ENCODE results near the gene GREB1. TPM values are rescaled to one million over a fixed set of nuclear protein-coding genes. Genes with fewer than 3 reads are reported as not detected.
"Not testable (repeated sequence)": the region's sequence is repeated elsewhere in the genome, so short reads cannot be mapped to it uniquely, and the experiment has no call there.

Gene GREB1
- total RNA-seq, 1 experiment from 2014 or later, result 2.7 TPM

GRCh38 chr2:11646530-11646929, 112.7 kb downstream of the GREB1 start:
- no peaks in the 10 kb centered on the region for H3K36me3 ChIP-seq
- H3K9me3 ChIP-seq, result no peaks in the 10 kb centered on the region
- DNase-seq, result no peak
- no peak overlapping the region for H3K4me3 ChIP-seq
- no peaks in the 10 kb centered on the region for H3K27me3 ChIP-seq

DNA sequence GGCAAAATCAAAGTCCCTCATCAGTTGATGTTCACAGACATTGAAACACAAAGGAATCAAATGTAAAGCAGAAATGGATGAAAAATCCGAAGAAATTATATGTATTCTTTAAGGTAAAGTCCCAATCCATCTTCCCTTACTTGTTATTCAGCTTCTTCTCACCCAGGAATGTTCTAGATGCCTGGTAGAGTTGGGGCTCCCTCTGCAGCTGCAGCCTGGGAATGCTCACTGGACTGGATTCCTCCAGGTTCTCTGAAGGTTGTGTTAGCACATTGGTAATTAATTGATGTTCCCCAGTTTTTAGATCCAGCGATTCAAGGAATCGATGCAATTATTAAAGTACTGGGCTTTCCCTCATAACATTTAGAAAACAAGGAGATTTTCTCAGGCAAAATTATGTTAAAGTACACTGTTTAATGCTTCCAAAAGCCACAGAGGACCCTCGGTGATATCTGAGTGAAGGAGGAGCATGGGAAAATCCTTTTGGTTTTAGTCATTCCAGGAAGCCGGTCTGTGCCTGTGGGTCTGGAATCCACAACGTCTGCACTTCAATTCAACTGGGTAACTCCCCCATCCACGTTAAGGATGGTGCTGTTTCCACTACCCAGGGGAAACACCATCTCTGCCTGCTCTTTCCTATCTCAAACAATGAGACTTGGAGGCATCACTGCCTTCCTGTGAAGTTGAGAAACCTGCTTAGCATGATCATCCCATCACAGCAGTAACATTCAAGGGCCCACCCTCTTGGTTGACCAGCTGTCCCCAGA, 114.2 kb downstream of the GREB1 start:
- Histone ChIP-seq H3K9me3 (no peaks in the 10 kb centered on the region), H3K27me3 (no peaks in the 10 kb centered on the region)
- DNase-seq, result no peak

DNA sequence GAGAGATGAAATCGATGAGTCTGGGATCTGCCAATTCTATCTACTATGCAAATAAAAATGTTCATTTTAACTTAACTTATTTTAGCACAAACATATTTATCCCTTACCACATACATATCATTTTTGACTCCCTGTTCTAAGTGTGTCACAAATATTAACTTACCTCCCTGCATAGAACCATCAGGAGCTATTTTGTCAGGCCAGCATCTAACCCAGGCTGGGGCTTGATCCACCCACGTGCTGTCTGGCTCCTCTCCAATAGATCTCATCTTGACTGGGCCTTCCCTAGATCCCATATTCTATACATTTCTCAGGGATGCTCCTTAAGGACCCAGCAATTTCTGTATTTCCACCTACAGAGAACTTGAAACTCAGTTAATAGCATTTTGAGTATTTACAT, 115.2 kb downstream of the GREB1 start:
- H3K36me3 ChIP-seq, result no peaks in the 10 kb centered on the region
- no peaks in the 10 kb centered on the region for H3K9me3 ChIP-seq
- no peak overlapping the region for H3K4me3 ChIP-seq
- no peaks in the 10 kb centered on the region for H3K27me3 ChIP-seq
- no peak for DNase-seq

More for the DNA sequence above, 114.2 kb downstream of the GREB1 start:
- no peaks in the 10 kb centered on the region for H3K36me3 ChIP-seq
- H3K4me3 ChIP-seq, result no peak overlapping the region

DNA sequence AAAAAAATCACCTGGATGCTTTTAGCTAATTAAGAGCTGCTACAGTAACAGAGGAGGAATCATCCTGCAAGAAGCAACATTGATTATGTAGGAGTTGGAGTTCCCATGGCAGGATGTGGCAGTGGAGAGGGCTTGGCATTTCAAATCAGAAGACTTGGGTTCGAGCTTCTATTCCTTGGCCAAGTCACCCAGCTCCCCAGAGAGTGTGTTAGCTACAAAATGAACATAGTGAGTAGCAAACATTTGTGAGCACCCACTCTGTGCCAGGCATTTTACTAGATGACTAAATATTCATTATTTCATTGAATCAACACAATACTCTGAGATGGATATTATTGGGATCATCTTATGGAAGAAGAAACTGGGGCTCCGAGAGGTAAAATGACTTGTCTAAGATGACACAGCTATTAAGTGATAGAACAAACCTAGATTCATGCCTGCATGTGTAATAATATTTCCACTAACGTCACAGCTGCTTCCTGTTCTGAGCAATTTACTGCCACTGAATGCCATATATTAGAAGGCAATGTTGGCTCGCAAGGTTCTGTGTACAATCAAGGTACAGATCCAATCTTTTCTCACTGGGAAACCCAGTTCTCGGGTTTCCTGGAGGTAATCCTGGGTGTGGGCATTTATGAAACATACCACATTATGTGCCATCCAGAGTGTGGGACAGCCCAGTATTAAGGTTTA, 118.2 kb downstream of the GREB1 start:
- Histone ChIP-seq H3K9me3 (no peaks in the 10 kb centered on the region), H3K4me3 (no peak overlapping the region), H3K36me3 (no peaks in the 10 kb centered on the region), H3K27me3 (no peaks in the 10 kb centered on the region)
- no peak for DNase-seq

GRCh38 chr2:11652553-11652952, 118.7 kb downstream of the GREB1 start:
- Histone ChIP-seq H3K4me3 (no peak overlapping the region), H3K27me3 (no peaks in the 10 kb centered on the region), H3K9me3 (no peaks in the 10 kb centered on the region), H3K36me3 (no peaks in the 10 kb centered on the region)
- DNase-seq, result no peak

- Histone ChIP-seq H3K9me3 (no peaks in the 10 kb centered on the region; the same call in 1 of the 2 replicates), H3K27me3 (no peaks in the 10 kb centered on the region), H3K4me3 (no peak overlapping the region), H3K36me3 (no peaks in the 10 kb centered on the region)
- no peak for DNase-seq
These were observed 121.7 kb downstream of the GREB1 start for GRCh38 chr2:11655495-11655894.

GRCh38 chr2:11656252-11656651, 122.4 kb downstream of the GREB1 start:
- H3K36me3 ChIP-seq, result no peaks in the 10 kb centered on the region
- H3K9me3 ChIP-seq, result no peaks in the 10 kb centered on the region; the same call in 1 of the 2 replicates
- no peaks in the 10 kb centered on the region for H3K27me3 ChIP-seq
- no peak for DNase-seq
- no peak overlapping the region for H3K4me3 ChIP-seq

DNA sequence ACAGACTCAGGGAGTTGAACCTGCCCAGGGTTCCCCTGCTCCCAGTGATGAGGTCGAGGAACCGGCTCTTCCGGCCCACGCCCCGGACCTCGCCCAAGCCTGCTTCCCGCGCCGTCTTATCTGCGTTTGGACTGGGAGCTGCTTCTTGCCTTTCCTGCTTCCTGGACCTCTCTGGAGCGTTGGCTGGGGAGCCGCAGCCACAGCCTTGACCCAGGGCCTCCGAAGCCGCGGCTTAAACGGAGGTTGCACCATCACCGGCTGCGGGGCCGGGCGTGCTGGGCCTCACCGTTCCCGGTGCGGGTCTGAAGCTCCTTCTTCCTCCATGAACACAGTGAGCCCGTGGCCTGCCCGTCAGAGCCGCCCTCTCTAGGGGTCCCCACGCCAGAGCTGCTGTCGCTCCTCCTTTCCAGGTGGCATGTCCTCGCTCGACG, 122.8 kb downstream of the GREB1 start:
- no peak for DNase-seq
- Histone ChIP-seq H3K27me3 (no peaks in the 10 kb centered on the region), H3K4me3 (no peak overlapping the region), H3K9me3 (peaks cover 2% of the 10 kb centered on the region; the same call in 1 of the 2 replicates), H3K36me3 (no peaks in the 10 kb centered on the region)

DNA sequence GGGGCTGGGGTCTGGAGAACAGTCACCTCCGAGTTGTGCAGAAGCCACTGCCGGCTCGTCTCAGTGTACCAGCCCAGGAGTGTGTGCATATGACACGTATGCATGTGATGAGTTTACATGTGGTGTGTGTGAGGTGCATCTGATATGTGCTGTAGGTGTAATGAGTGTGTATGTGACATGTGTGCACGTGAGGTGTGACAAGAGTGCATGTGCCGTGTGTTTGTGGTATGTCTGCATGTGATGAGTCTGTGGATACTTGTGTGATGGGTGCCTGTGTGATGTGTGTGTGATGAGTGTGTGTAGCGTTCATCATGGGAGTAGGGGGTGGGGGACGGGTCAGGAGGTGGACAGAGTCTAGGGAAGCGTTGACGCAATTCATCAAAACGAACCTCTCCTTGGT, 123.3 kb downstream of the GREB1 start:
- no peaks in the 10 kb centered on the region for H3K36me3 ChIP-seq
- no peak for DNase-seq
- H3K27me3 ChIP-seq, result no peaks in the 10 kb centered on the region
- H3K9me3 ChIP-seq, result peaks cover 4% of the 10 kb centered on the region
- no peak overlapping the region for H3K4me3 ChIP-seq

DNA sequence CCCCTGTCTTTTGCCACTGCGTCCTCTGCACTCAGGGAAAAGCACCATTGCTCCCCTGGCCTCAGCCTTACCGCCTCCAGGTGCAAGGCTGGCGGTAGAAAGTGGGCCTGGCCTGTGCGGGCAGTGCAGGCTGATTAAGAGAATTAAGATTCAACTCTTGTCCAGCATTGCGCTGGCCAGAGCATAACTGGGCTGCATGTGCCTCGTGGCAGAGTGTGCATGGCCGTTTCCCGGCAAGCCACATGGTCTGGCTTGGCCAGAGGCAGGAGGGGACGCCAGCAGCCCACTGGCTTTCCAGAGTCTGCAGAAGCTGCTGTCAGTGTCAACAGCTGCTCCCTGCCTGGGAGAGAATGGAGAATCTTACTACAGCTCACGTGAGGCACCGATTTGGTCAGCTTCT, 123.8 kb downstream of the GREB1 start:
- Histone ChIP-seq H3K4me3 (no peak overlapping the region), H3K36me3 (no peaks in the 10 kb centered on the region), H3K9me3 (peaks cover 9% of the 10 kb centered on the region), H3K27me3 (no peaks in the 10 kb centered on the region)
- DNase-seq, result no peak

DNA sequence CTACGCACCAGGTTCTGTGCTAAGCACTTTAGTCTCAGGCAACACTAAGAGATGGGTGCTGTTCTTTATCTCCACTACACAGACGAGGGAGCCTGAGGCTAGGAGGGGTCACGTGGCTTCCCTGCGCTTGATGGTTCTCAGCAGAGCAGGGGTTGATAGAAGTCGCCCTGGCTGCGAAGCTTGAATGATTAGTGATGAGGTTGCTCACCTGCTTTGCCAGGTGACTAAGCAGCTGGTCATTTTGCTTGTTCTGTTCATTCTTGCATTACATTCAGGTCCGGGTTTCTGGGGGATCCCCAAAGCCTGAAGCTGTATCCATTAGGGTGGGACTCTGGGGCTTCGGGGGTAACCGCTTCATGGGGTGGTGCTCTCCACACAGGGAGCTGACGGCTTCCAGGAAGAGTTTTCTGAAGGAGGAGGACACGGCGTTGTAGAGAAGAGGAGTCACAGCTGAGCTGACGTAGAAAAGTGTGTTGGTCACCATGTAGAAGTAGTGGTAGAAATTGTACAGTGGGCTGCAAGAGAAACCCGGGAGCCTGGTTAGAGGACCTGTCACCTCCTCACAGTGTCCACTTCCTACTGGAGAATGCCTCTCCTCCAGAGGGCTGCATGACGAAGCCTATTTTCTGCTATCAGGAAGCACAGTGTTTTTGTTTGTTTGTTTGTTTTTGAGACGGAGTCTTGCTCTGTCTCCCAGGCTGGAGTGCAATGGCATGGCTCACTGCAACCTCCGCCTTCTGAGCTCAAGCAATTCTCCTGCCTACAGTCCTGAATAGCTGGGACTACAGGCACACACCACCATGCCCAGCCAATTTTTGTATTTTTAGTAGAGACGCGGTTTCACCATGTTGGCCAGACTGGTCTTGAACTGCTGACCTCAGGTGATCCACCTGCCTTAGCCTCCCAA, 124.6 kb downstream of the GREB1 start:
- DNase-seq, result no peak
- no peaks in the 10 kb centered on the region for H3K36me3 ChIP-seq
- no peak overlapping the region for H3K4me3 ChIP-seq
- H3K9me3 ChIP-seq, result peaks cover 16% of the 10 kb centered on the region
- no peaks in the 10 kb centered on the region for H3K27me3 ChIP-seq

DNA sequence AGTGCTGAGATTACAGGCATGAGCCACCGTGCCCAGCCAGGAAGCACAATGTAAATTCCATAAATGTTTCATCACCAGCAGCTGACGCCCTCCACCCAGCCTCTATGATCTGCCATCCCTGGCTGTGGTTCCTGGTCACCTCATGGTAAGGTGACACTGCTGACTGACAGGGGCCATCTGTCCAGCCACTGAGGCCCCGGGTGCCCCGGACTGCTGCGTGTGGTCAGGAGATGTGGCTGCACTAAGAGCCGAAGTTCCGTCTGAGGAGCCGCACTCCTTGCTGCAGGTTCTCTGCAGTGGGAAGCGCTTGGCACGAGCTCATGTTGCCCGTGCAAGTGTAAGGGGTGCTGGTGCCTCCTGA, 125.2 kb downstream of the GREB1 start:
- DNase-seq, result no peak
- H3K9me3 ChIP-seq, result peaks cover 16% of the 10 kb centered on the region
- no peaks in the 10 kb centered on the region for H3K27me3 ChIP-seq
- H3K4me3 ChIP-seq, result no peak overlapping the region
- H3K36me3 ChIP-seq, result no peaks in the 10 kb centered on the region

DNA sequence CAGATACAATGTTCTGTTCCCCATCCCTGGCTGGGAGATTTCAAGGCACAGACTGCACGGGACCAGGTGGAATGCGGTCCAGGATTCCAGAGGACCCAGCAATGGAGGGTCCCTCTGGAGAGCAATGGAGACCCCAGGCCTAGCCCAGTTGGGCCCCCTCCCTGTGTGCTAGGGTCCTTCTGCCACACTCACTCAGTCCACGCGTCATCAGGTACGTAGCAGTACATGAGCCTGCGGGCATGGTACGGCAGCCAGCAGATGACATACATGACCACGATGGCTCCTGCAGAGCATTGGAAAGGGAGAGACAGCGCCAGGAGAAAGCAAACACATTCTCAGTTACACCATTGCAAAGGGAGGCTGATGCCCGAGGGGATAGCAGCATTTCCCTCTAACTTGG, 126.0 kb downstream of the GREB1 start:
- DNase-seq, result no peak
- peaks cover 16% of the 10 kb centered on the region for H3K9me3 ChIP-seq
- no peaks in the 10 kb centered on the region for H3K27me3 ChIP-seq
- no peaks in the 10 kb centered on the region for H3K36me3 ChIP-seq
- H3K4me3 ChIP-seq, result no peak overlapping the region

DNA sequence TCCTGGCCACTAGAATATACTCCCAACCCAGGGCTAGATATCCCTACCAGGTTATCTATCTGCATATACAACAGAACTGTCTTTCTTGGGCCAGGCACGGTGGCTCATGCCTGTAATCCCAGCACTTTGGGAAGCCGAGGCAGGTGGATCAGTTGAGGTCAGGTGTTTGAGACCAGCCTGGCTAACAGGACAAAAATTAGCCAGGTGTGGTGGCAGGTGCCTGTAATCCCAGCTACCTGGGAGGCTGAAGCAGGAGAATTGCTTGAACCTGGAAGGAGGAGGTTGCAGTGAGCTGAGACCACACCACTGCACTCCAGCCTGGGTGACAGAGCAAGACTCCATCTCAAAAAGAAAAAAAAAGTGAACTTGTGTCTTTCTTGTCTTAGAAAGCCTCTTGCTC, 126.6 kb downstream of the GREB1 start:
- DNase-seq, H3K27me3 ChIP-seq, H3K4me3 ChIP-seq, H3K36me3 ChIP-seq: not testable (repeated sequence)
- peaks cover 16% of the 10 kb centered on the region for H3K9me3 ChIP-seq

DNA sequence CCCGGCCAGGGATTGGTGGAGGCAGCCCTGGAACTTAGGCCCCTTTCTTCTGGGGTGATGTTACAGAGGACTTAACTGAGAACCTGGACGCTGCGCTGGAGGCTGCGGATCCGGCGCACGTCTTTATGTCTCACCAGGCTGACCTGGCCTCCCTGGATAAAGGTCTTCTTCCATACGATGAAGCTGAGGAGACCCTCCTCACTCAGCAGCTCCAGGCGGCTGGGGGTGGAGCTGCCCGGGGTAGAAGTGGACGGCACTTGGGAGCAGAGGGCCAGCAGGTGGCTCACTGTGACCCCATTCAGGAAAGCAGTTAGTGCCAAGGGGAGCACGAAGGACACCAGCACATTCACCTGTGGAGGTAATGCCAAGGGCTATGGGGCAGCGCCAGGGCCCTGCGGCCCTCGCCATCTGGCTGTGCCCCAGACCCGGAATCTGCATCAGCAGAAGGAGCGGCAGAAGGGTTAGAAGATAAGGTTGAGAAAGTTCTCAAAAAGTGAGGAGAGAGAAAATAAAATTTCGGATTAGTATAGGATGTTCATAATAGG, 128.1 kb downstream of the GREB1 start:
- Histone ChIP-seq H3K36me3 (no peaks in the 10 kb centered on the region), H3K27me3 (no peaks in the 10 kb centered on the region)
- no peak for DNase-seq

GRCh38 chr2:11662882-11663281, 129.0 kb downstream of the GREB1 start:
- H3K27me3 ChIP-seq, result no peaks in the 10 kb centered on the region
- peaks cover 16% of the 10 kb centered on the region for H3K9me3 ChIP-seq
- H3K4me3 ChIP-seq, result no peak overlapping the region
- no peak for DNase-seq
- H3K36me3 ChIP-seq, result no peaks in the 10 kb centered on the region

More for the DNA sequence above, 128.1 kb downstream of the GREB1 start:
- Histone ChIP-seq H3K9me3 (peaks cover 16% of the 10 kb centered on the region), H3K4me3 (no peak overlapping the region)

DNA sequence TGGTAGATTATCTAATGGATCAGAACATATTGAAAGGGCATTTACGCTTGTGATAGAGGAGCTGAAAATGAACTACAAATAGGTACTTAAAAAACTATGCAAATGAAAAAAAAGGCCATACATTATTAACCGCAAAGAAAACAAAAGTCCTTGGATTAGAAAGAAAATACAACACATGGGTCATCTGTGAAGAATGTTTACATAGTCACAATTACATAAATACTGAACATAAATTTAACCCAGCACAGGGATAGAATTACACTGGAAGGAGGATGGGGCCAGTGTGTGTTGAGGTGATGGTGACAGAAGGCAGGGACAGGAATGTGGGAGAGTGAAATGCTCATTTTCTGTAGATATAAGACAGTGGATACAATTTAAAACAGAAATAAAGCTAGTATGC, 129.6 kb downstream of the GREB1 start:
- Histone ChIP-seq H3K4me3 (no peak overlapping the region), H3K27me3 (no peaks in the 10 kb centered on the region), H3K36me3 (no peaks in the 10 kb centered on the region), H3K9me3 (peaks cover 16% of the 10 kb centered on the region)
- peak; percentile 53 for DNase-seq
